Activated T-cell treated with anti-CD3 and anti-CD28 coated beads, Interleukin-2, amount 50 U/mL, for 24 hours (primary cell): ENCODE measurements around the gene HDGF.

Experiments
- DNase-seq: peaks from one replicate; pipeline ENCODE4 v3.0.0-alpha.2; 2020
- H3K27ac Mint-ChIP-seq: 2 replicates; pipeline ENCODE4 v1.8.0; 2020; ENCODE audit warnings: mild to moderate bottlenecking, mixed read lengths
- H3K27me3 Mint-ChIP-seq: 2 replicates; pipeline ENCODE4 v1.8.0; 2020; ENCODE audit warnings: mixed read lengths
- H3K36me3 Mint-ChIP-seq: 2 replicates; pipeline ENCODE4 v1.8.0; 2020; ENCODE audit warnings: low read depth, mixed read lengths
- H3K4me1 Mint-ChIP-seq: 2 replicates; pipeline ENCODE4 v1.8.0; 2020; ENCODE audit warnings: low read depth, mixed read lengths
- H3K4me3 Mint-ChIP-seq: 2 replicates; pipeline ENCODE4 v1.8.0; 2020; ENCODE audit warnings: mild to moderate bottlenecking, moderate library complexity, mixed read lengths
- H3K9me3 Mint-ChIP-seq: 2 replicates; pipeline ENCODE4 v1.8.0; 2020; ENCODE audit warnings: mixed read lengths

The HDGF gene

GRCh38 chr1:156744786-156745419 lies 6.6 kb downstream of the HDGF start:
- no peak overlapping the region for H3K4me3 Mint-ChIP-seq
- H3K4me1 Mint-ChIP-seq, result peaks cover 75% of the 10 kb centered on the region
- H3K36me3 Mint-ChIP-seq, result peaks cover 90% of the 10 kb centered on the region
- peak overlapping the region; percentile 95 for H3K27ac Mint-ChIP-seq
- DNase-seq, result no peak
- no peaks in the 10 kb centered on the region for H3K9me3 Mint-ChIP-seq
- H3K27me3 Mint-ChIP-seq, result no peaks in the 10 kb centered on the region

DNA sequence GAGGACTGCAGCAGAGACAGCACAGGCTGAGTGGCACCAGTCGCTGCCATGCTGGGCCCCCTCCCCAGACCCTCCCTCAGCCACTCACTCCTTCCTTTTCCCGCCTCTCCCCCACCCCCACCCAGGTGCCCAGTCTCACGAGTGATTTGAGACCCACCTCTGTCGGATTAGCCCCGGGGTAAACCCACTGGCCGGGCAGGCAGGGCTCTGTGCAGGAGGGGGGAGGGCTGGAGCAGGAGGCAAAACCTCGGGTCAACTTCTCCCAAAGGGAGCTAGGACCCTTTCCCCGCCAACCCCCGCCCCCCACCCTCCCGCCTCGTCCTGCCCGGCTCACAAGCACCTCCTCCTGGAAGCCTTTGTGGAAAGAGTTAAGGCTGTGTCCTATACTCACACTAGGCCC lies 7.1 kb downstream of the HDGF start:
- Mint-ChIP-seq H3K36me3 (peaks cover 90% of the 10 kb centered on the region), H3K4me3 (no peak overlapping the region), H3K27ac (peak overlapping the region; percentile 95)

DNA sequence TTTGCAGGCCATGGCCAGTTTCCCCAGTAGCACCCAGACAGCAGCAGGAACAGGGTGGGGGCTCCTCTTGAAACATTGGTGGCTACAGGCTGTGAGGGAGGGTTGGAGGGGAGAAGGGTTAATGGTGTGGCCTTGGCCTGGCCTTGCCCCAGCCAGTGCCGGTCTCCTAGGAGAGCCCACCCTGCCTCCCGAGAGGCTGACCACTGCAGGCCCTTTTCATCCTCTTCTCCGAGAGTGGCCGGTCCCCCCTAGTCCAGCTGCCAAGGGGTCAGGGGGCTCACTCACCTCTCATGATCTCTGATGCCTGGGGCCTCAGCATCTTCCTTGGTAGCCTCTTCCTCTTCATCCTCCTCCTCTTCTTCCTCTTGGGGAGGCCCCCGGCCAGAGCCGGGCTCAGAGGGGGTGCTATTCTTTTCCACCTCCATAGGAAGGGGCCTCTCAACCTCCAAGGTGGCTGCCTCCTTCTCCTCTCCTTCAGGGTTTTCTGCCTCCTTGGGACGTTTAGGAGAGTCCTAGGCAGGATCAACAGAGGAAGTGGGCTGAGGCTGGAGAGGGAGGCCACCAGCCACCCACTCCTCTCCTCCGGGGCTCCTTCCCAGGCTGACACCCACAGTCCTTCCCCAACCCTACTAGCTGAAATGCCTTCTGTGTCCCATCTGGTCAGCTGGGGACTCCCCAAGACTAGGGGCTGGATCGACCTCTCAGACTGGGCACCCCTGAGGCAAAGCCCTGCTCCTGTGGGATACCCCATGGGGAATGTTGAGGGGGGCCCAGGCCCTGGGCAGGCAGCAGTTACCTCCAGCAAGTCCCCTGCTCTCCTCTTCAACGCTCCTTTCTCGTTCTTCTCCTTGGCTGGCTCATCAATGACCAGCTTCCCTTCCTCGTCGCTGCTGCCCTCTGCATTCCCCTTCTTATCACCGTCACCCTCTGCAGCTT lies 7.8 kb downstream of the HDGF start:
- Mint-ChIP-seq H3K4me3 (no peak overlapping the region), H3K4me1 (peaks cover 76% of the 10 kb centered on the region), H3K9me3 (no peaks in the 10 kb centered on the region), H3K27me3 (no peaks in the 10 kb centered on the region), H3K27ac (peak overlapping the region; percentile 84), H3K36me3 (peaks cover 90% of the 10 kb centered on the region)
- DNase-seq, result no peak

More for the DNA sequence above, 7.1 kb downstream of the HDGF start:
- H3K27me3 Mint-ChIP-seq, result no peaks in the 10 kb centered on the region
- peaks cover 76% of the 10 kb centered on the region for H3K4me1 Mint-ChIP-seq
- H3K9me3 Mint-ChIP-seq, result no peaks in the 10 kb centered on the region
- no peak for DNase-seq

GRCh38 chr1:156742801-156743200 lies 8.7 kb downstream of the HDGF start:
- peaks cover 90% of the 10 kb centered on the region for H3K36me3 Mint-ChIP-seq

GRCh38 chr1:156742017-156742416 lies 9.5 kb downstream of the HDGF start:
- no peak for DNase-seq
- Mint-ChIP-seq H3K4me3 (peak overlapping the region; percentile 98), H3K36me3 (peaks cover 91% of the 10 kb centered on the region), H3K27ac (peak overlapping the region; percentile 98), H3K27me3 (no peaks in the 10 kb centered on the region), H3K9me3 (no peaks in the 10 kb centered on the region), H3K4me1 (peaks cover 65% of the 10 kb centered on the region)

More at GRCh38 chr1:156742801-156743200, 8.7 kb downstream of the HDGF start:
- Mint-ChIP-seq H3K27me3 (no peaks in the 10 kb centered on the region), H3K4me3 (no peak overlapping the region), H3K9me3 (no peaks in the 10 kb centered on the region), H3K4me1 (peaks cover 71% of the 10 kb centered on the region), H3K27ac (peak overlapping the region; percentile 84)
- no peak for DNase-seq

- no peak for DNase-seq
- peak overlapping the region; percentile 98 for H3K4me3 Mint-ChIP-seq
- peak overlapping the region; percentile 98 for H3K27ac Mint-ChIP-seq
- H3K4me1 Mint-ChIP-seq, result peaks cover 60% of the 10 kb centered on the region
- H3K27me3 Mint-ChIP-seq, result no peaks in the 10 kb centered on the region
- H3K9me3 Mint-ChIP-seq, result no peaks in the 10 kb centered on the region
- peaks cover 94% of the 10 kb centered on the region for H3K36me3 Mint-ChIP-seq
Observed at GRCh38 chr1:156741481-156741983, 9.9 kb downstream of the HDGF start.

DNA sequence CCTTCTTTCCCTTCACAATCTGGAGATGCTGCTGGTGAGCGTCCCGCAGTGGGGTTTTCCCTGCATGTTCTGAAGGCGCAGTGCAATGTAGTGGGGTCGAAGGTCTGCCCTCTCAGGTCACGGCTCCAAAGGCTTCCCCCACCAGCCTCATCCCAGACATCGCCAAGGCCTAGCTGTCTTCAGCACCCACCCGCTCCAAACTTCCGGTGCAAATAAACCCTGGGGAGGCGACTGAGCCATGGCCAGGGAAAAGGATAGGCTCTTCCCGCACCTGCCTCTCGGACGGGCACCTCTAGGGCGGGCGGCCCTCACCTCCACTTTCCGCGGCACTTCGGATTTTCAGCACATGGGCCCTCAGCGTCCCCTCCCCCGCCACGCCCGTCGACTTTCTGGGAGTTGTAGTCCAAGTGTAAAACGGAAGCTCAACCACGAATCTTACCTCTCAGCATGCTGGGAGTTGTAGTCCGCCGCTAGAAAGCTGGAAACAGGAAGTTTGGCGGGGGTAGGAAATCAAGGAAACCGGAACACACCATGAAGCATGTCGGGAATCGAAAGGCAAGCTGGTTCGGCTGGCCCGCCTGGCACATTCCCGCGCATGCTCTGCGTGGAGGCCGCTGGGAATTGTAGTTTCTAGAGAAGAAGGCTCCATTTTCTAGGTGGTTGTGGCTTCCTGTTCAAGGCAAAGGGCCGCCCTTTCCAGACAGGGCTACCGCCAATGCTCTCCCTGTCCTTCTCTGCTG lies 10.6 kb downstream of the HDGF start, which contains the start of gene MRPL24:
TSS of gene MRPL24 (minus strand) at position 348 of the 740 bp plus-strand sequence. CDS start 2,384 bp downstream, outside the sequence.
- H3K36me3 Mint-ChIP-seq, result peaks cover 94% of the 10 kb centered on the region
- no peaks in the 10 kb centered on the region for H3K27me3 Mint-ChIP-seq
- H3K27ac Mint-ChIP-seq, result peak within 1 kb of the TSS; percentile 98
- peak; percentile 95 for DNase-seq
- no peaks in the 10 kb centered on the region for H3K9me3 Mint-ChIP-seq
- peaks cover 54% of the 10 kb centered on the region for H3K4me1 Mint-ChIP-seq
- H3K4me3 Mint-ChIP-seq, result peak within 1 kb of the TSS; percentile 98

DNA sequence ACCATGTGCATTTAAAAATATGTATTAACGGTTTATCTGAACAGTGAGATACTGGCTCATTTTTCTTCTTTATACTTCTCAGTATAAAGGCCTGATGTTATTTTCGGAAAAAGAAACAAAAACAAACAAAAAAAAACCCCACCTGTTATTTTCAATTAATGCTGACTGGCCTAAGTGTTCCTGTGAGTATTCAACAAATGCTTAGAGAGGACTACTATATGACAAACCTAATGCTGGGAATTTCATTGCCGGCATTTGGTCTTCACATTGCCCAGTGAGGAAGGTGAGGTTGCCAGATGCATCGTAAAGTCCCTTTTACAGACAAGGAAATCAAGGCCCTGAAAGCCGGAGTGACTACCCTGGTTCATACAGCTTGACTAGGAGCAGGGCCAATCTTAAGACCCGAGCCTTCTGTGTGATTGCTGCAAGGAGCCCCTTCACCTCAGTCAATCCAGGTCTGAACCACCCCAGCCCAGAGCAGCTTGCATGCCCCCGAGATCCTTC lies 11.2 kb downstream of the HDGF start:
- Mint-ChIP-seq H3K9me3 (no peaks in the 10 kb centered on the region), H3K27me3 (no peaks in the 10 kb centered on the region), H3K4me1 (peaks cover 48% of the 10 kb centered on the region), H3K27ac (peak overlapping the region; percentile 98), H3K4me3 (peak overlapping the region; percentile 98), H3K36me3 (peaks cover 93% of the 10 kb centered on the region)
- no peak for DNase-seq

DNA sequence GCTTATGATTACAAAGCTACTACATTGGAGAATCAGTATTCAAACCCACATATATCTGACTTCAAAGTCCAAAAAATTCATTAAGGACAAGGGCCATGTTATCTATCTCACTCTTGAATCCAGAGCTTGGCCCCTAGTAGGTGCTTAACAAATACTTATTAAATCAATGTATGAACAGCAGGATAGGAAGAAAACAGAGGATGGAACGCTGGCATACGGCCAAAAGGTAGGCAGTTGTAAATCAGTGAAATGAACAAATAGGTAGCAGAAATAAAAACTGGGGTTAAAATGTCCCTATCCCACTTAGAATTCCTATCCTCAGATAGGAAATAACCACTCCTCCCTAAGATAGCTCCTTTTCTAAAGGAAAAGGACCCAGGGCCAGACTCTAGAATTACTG lies 12.6 kb downstream of the HDGF start:
- Mint-ChIP-seq H3K4me1 (peaks cover 42% of the 10 kb centered on the region), H3K27me3 (no peaks in the 10 kb centered on the region), H3K27ac (peak overlapping the region; percentile 55)

GRCh38 chr1:156738407-156738806 lies 13.1 kb downstream of the HDGF start:
- Mint-ChIP-seq H3K4me3 (no peak overlapping the region), H3K4me1 (peaks cover 38% of the 10 kb centered on the region), H3K9me3 (no peaks in the 10 kb centered on the region), H3K27me3 (no peaks in the 10 kb centered on the region), H3K27ac (peak overlapping the region; percentile 55), H3K36me3 (peaks cover 87% of the 10 kb centered on the region)
- DNase-seq, result no peak

More for the DNA sequence above, 12.6 kb downstream of the HDGF start:
- no peak for DNase-seq
- H3K4me3 Mint-ChIP-seq, result peak overlapping the region; percentile 98
- peaks cover 87% of the 10 kb centered on the region for H3K36me3 Mint-ChIP-seq
- no peaks in the 10 kb centered on the region for H3K9me3 Mint-ChIP-seq

DNA sequence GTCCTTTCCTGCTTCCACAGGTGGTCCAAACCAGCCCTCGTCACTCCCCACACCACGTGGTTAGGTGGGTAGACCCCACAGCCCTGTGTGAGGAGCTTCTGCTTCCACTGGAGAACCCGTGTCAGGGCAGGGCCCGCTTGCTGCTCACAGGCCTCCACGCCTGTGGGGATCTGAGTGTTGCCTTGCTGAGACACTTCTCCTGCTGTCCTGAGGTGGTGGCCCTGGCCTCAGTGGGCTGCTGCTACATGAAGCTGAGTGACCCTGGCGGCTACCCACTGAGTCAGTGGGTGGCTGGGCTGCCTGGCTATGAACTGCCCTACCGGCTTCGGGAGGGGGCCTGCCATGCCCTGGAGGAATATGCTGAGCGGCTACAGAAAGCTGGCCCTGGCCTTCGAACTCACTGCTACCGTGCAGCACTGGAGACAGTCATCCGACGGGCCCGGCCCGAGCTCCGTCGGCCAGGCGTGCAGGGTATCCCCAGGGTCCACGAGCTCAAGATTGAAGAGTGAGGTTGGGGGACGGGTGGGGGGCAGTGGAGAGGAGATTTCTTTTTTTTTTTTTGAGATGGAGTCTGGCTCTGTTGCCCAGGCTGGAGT lies 17.4 kb downstream of the HDGF start:
- H3K4me1 Mint-ChIP-seq, result peaks cover 23% of the 10 kb centered on the region

DNA sequence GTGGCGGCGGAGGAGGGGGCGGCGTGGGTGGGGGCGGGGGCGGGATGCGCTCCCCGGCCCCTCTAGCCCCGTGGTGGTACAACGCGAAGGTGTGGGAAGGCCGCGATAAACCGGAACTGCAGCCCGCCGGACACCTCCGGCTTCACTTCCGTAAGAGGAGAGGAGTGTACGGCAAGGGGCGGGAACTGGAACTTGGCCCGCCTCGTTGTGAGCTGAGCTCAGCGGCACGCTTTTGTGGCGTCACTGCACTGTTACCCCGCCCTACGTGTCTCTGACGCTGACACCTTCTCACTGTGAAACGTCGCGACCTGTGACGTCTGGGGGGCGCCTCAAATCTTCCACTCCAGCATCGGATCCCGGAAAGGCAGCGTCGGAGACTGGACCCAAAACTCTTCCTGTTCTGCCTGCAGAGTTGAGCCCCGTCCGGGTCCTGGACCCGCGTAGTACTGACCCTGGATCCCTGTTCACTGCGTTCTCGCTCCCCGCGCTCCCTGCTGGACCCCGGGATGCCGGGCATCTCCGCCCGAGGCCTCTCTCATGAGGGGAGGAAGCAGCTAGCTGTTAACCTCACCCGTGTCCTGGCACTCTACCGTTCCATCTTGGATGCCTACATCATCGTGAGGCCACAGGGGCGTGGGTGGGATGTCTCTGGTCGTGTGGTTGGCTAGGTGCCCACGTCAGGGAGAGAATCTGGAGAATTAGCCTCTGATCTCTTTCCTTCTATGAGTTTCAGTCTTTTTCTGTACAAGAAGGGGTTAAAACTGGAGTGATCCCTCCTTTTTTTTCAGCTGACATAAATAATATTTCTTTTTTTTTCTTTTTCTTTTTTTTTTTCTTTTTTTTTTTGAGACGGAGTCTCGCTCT lies 22.6 kb downstream of the HDGF start, which contains the start of gene ISG20L2:
TSS of gene ISG20L2 (minus strand) at position 168 of the 864 bp plus-strand sequence. CDS start 1,114 bp downstream, outside the sequence.
- Mint-ChIP-seq H3K27ac (no peak within 1 kb of the TSS), H3K27me3 (no peaks in the 10 kb centered on the region), H3K36me3 (peaks cover 32% of the 10 kb centered on the region), H3K4me1 (peaks cover 28% of the 10 kb centered on the region), H3K4me3 (no peak within 1 kb of the TSS), H3K9me3 (no peaks in the 10 kb centered on the region)
- peak; percentile 93 for DNase-seq

More for the DNA sequence above, 17.4 kb downstream of the HDGF start:
- no peaks in the 10 kb centered on the region for H3K9me3 Mint-ChIP-seq
- H3K4me3 Mint-ChIP-seq, result no peak overlapping the region
- no peak overlapping the region for H3K27ac Mint-ChIP-seq
- no peaks in the 10 kb centered on the region for H3K27me3 Mint-ChIP-seq
- no peak for DNase-seq
- peaks cover 71% of the 10 kb centered on the region for H3K36me3 Mint-ChIP-seq
